HEK293T (cell line): ENCODE measurements around the gene CDC42BPG.

Experiments
- CTCF ChIA-PET: fragments of 350-600 bp; formaldehyde crosslinking; extraction: SDS; loops from one replicate; lab custom pipeline; 2021; ENCODE audit warnings: antibody characterized with exemption, inconsistent platforms; lab: Yijun Ruan, JAX
- POLR2A ChIA-PET: fragments of 350-600 bp; formaldehyde crosslinking; extraction: SDS; loops from one replicate; lab custom pipeline; 2020; ENCODE audit warnings: antibody characterized with exemption, inconsistent platforms; lab: Yijun Ruan, JAX
- DNase-seq: peaks from one replicate; pipeline ENCODE4 v3.0.0; 2012; ENCODE audit warnings: mixed read lengths; ENCODE audit errors: extremely low spot score
- ARNT ChIP-seq: fragments of 450-650 bp; IDR thresholded peaks from 2 replicates; pipeline ENCODE4 v1.6.1; 2017; ENCODE audit warnings: mild to moderate bottlenecking
- BHLHE40 ChIP-seq: fragments of 450-650 bp; IDR thresholded peaks from 2 replicates; pipeline ENCODE4 v1.6.1; 2016; ENCODE audit warnings: mild to moderate bottlenecking, moderate library complexity, borderline replicate concordance
- CTBP1 ChIP-seq: fragments of 450-650 bp; IDR thresholded peaks from 2 replicates; pipeline ENCODE4 v1.6.1; 2016; ENCODE audit warnings: borderline replicate concordance
- ELF4 ChIP-seq: fragments of 450-650 bp; IDR thresholded peaks from 2 replicates; pipeline ENCODE4 v1.6.1; 2017; ENCODE audit warnings: antibody characterized with exemption
- FOXA1 ChIP-seq: fragments of 450-650 bp; IDR thresholded peaks from 2 replicates; pipeline ENCODE4 v1.6.1; 2016; ENCODE audit warnings: mild to moderate bottlenecking
- FOXK2 ChIP-seq: fragments of 450-650 bp; IDR thresholded peaks from 2 replicates; pipeline ENCODE4 v1.6.1; 2016; ENCODE audit warnings: mild to moderate bottlenecking
- FOXM1 ChIP-seq: fragments of 450-650 bp; IDR thresholded peaks from 2 replicates; pipeline ENCODE4 v1.6.1; 2017; ENCODE audit warnings: mild to moderate bottlenecking, borderline replicate concordance
- HDGF ChIP-seq: fragments of 450-650 bp; IDR thresholded peaks from 2 replicates; pipeline ENCODE4 v1.6.1; 2017; ENCODE audit warnings: antibody characterized with exemption, borderline replicate concordance
- L3MBTL2 ChIP-seq: fragments of 450-650 bp; conservative IDR thresholded peaks from 2 replicates; pipeline ENCODE4 v1.6.1; 2016; ENCODE audit warnings: mild to moderate bottlenecking
- LEF1 ChIP-seq: fragments of 450-650 bp; IDR thresholded peaks from 2 replicates; pipeline ENCODE4 v1.6.1; 2017; ENCODE audit warnings: mild to moderate bottlenecking, borderline replicate concordance
- NFRKB ChIP-seq: fragments of 450-650 bp; IDR thresholded peaks from 2 replicates; pipeline ENCODE4 v1.6.1; 2016; ENCODE audit warnings: mild to moderate bottlenecking, moderate library complexity
- SP1 ChIP-seq: fragments of 450-650 bp; IDR thresholded peaks from 2 replicates; pipeline ENCODE4 v1.6.1; 2017
- SUZ12 ChIP-seq: fragments of 450-650 bp; IDR thresholded peaks from 2 replicates; pipeline ENCODE4 v1.6.1; 2016; ENCODE audit warnings: mild to moderate bottlenecking
- TARDBP ChIP-seq: fragments of 450-650 bp; IDR thresholded peaks from 2 replicates; pipeline ENCODE4 v1.6.1; 2016
- ZNF384 ChIP-seq: fragments of 450-650 bp; IDR thresholded peaks from 2 replicates; pipeline ENCODE4 v1.6.1; 2016
- TF ChIP-seq, protein P1 (sequence below): fragments of 450-650 bp; IDR thresholded peaks from 2 replicates; pipeline ENCODE4 v1.6.1; 2016

CDC42BPG gene

DNA sequence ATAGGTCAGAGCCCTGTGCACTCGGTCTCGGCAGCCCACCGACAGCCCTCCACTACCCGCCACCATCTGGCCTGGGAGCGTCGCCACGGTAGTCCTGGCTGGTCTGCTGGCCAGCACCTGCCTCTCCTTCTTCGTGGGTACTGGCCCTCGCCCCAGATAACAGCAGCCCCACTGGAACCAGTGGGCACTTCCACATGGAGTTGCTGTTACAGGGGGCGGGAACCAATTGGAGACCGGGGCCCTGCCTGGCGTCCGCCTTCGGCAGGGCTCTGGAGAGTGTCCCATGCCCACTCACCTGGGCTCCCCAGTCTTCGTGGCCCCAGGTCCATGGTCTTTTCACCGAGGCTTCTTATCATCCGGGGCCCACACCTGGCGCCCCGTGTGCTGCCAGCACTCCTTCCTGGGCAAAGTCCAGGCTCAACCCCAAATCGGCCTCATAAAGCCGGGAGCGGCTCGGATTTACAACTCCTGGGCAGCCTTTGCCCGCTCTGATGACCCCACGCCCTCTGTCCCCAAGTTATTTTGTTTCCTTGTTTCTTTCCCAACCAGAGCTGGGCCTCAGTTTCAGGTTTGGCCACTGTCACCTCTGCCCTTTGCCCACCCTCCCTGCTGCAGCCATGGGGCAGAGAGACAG is 46.9 kb upstream of the CDC42BPG start:
- ChIA-PET CTCF (interaction anchor here (0.7 to 1.2 kb wide), 3 partner anchors 10 to 43 kb away, joined by 3 to 5 read pairs (median 3); partner anchors contain the start of gene ATG2A), POLR2A (interaction anchor here (1.0 kb wide), 1 partner anchor 14 kb away, joined by 3 read pairs; no protein-coding TSS in a partner anchor)
- no peak for TF ChIP-seq CTBP1
- no peak for TF ChIP-seq NFRKB
- TF ChIP-seq TARDBP = no peak
- DNase-seq = no peak

DNA sequence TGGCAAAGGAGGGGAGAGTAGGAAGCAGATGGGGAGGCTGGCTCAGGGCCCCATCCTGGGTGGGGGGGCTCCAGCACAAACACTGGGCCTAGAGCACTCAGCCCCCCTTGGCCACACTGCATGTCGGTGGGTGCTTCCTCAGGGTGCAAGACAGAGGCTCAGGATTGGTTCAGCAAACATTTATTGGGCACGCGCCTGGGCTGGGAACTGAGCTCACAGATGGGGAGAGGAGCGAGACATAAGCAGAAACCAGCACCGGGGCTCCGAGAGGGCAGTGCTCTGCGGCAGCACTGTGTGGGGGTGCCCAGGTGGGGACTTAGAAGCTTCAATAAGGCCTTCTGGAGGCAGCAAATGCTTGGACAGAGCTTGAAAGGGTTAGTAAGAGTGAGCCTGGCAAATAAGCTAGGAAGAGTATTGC is 46.1 kb upstream of the CDC42BPG start:
- no peak for TF ChIP-seq ARNT
- no peak for TF ChIP-seq LEF1
- no peak for TF ChIP-seq L3MBTL2
- no peak for TF ChIP-seq SUZ12
- ChIA-PET CTCF (interaction anchor here (0.7 to 2.0 kb wide), 4 partner anchors 9 to 220 kb away, joined by 3 to 10 read pairs (median 3); partner anchors contain the start of gene ATG2A), POLR2A (interaction anchor here (1.0 kb wide), 1 partner anchor 13 kb away, joined by 3 read pairs; no protein-coding TSS in a partner anchor)

GRCh38 chr11:64888729-64889511 is 44.5 kb upstream of the CDC42BPG start:
- CTCF ChIA-PET = interaction anchor here (0.7 to 2.0 kb wide), 2 partner anchors 29 to 41 kb away, joined by 3 to 10 read pairs; no protein-coding TSS in a partner anchor
- DNase-seq = no peak
- POLR2A ChIA-PET = interaction anchor here (0.9 to 1.3 kb wide), 4 partner anchors 14 to 233 kb away, joined by 3 to 5 read pairs (median 4); partner anchors contain the start of genes FAU and MRPL49
- TF ChIP-seq FOXM1 = no peak
- TF ChIP-seq SUZ12 = no peak
- TF ChIP-seq, protein P1, sequence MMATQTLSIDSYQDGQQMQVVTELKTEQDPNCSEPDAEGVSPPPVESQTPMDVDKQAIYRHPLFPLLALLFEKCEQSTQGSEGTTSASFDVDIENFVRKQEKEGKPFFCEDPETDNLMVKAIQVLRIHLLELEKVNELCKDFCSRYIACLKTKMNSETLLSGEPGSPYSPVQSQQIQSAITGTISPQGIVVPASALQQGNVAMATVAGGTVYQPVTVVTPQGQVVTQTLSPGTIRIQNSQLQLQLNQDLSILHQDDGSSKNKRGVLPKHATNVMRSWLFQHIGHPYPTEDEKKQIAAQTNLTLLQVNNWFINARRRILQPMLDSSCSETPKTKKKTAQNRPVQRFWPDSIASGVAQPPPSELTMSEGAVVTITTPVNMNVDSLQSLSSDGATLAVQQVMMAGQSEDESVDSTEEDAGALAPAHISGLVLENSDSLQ = no peak
- TF ChIP-seq ARNT = no peak
- no peak for TF ChIP-seq FOXK2
- no peak for TF ChIP-seq L3MBTL2
- no peak for TF ChIP-seq CTBP1
- TF ChIP-seq ELF4 = no peak
- TF ChIP-seq SP1 = no peak
- TF ChIP-seq HDGF = no peak
- no peak for TF ChIP-seq TARDBP
- TF ChIP-seq NFRKB = no peak

More for the DNA sequence above, 46.1 kb upstream of the CDC42BPG start:
- no peak for DNase-seq

DNA sequence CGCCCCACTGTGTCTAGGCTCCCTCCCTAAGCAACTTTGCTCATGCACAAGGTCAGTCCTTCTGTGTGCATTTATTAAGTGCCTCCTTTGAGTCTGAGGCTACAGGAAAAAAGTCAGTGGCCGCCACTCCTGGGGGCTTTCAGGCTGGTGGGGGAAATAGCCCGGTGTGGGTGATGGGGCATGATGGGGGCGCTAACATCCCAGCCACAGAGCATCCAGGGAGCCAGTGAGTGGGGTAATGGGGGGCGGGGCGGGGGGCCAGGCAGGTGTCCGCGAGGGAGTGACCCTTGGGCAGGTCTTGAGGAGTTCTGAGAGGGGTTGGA is 43.9 kb upstream of the CDC42BPG start:
- CTCF ChIA-PET = interaction anchor here (0.5 to 1.5 kb wide), 18 partner anchors 8 to 229 kb away, joined by 3 to 10 read pairs (median 4); partner anchors contain the start of genes CDC42BPG, EHD1, SAC3D1 and ZNHIT2
- TF ChIP-seq NFRKB (no peak), SP1 (no peak), ZNF384 (no peak), SUZ12 (no peak), FOXA1 (no peak), TARDBP (no peak), BHLHE40 (no peak), FOXK2 (no peak), ELF4 (no peak), HDGF (no peak), FOXM1 (no peak), CTBP1 (no peak), ARNT (no peak), L3MBTL2 (no peak), LEF1 (no peak)
- TF ChIP-seq, protein P1 = no peak
- no peak for DNase-seq
- POLR2A ChIA-PET = interaction anchor here (0.6 to 1.8 kb wide), 11 partner anchors 11 to 233 kb away, joined by 3 to 13 read pairs (median 3); partner anchors contain the start of genes FAU, MRPL49 and PPP2R5B

- TF ChIP-seq NFRKB = no peak
- TF ChIP-seq, protein P1 = no peak
- TF ChIP-seq CTBP1 = no peak
- peak; percentile 91 for TF ChIP-seq FOXM1
- TF ChIP-seq BHLHE40 = no peak
- no peak for TF ChIP-seq SUZ12
- TF ChIP-seq FOXK2 = no peak
- ChIA-PET CTCF (interaction anchor here (0.5 to 1.5 kb wide), 19 partner anchors 8 to 229 kb away, joined by 3 to 10 read pairs (median 3); partner anchors contain the start of genes CDC42BPG, EHD1, SAC3D1 and ZNHIT2), POLR2A (interaction anchor here (0.6 to 1.8 kb wide), 9 partner anchors 10 to 234 kb away, joined by 3 to 13 read pairs (median 3); partner anchors contain the start of genes FAU, MRPL49 and PPP2R5B)
- DNase-seq = peak; percentile 90
Observed at GRCh38 chr11:64887757-64888405, 43.4 kb upstream of the CDC42BPG start.
